ENCODE data around the gene BEND5. TPM values are rescaled to one million over a fixed set of nuclear protein-coding genes. Genes with fewer than 3 reads are reported as not detected.

The BEND5 gene
- total RNA-seq, 1 donor, result 0.72 TPM

GRCh38 chr1:48789903-48790302 lies 13.2 kb upstream of the BEND5 start:
- Histone ChIP-seq H3K4me1 (ENCODE audit: insufficient read depth, low read length) (no peaks in the 10 kb centered on the region), H3K36me3 (ENCODE audit: insufficient read depth, low read length) (no peaks in the 10 kb centered on the region), H3K79me2 (ENCODE audit: insufficient read depth, low read length) (no peaks in the 10 kb centered on the region), H3K4me3 (ENCODE audit: insufficient read depth, low read length) (no peak overlapping the region), H2AFZ (ENCODE audit: low read length) (no peak overlapping the region), H3K9me3 (ENCODE audit: low read depth, low read length) (no peaks in the 10 kb centered on the region), H3K27ac (ENCODE audit: low read depth, low read length) (no peak overlapping the region), H4K20me1 (ENCODE audit: insufficient read depth, low read length) (no peaks in the 10 kb centered on the region), H3K27me3 (ENCODE audit: insufficient read depth, low read length) (no peaks in the 10 kb centered on the region), H3K4me2 (ENCODE audit: insufficient read depth, low read length) (no peak overlapping the region)
- no peak for TF ChIP-seq CTCF (IDR thresholded peaks at IDR 0.05; ENCODE audit: extremely low read depth, low read depth, low read length)
- DNase-seq (ENCODE audit: insufficient read length, low spot score, missing footprints), result no peak

DNA sequence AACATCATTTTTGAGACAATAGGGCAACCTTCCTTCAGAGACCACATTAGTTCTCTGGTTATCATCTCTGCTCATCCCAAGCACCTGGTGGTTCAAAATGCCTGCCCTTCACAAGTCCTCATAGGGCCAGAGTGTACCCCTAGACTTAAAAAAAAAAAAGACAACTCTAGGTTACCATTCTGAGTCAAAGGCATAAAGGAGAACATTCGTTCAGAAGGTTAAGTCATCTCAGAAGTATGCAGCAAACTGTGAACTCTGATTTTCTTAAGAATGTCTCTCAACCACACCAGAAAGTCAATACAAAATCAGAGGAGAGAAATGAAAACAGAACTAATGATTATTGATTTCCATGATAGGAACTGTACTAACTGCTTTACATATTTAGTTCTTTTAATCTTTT lies 9.2 kb upstream of the BEND5 start:
- no peak for TF ChIP-seq CTCF (IDR thresholded peaks at IDR 0.05; ENCODE audit: extremely low read depth, low read depth, low read length)
- Histone ChIP-seq H3K27me3 (ENCODE audit: insufficient read depth, low read length) (no peaks in the 10 kb centered on the region), H2AFZ (ENCODE audit: low read length) (no peak overlapping the region)

GRCh38 chr1:48784301-48784700 lies 7.6 kb upstream of the BEND5 start:
- H3K9me3 ChIP-seq (ENCODE audit: low read depth, low read length), result no peaks in the 10 kb centered on the region
- H2AFZ ChIP-seq (ENCODE audit: low read length), result no peak overlapping the region
- H3K4me2 ChIP-seq (ENCODE audit: insufficient read depth, low read length), result no peak overlapping the region
- H3K36me3 ChIP-seq (ENCODE audit: insufficient read depth, low read length), result no peaks in the 10 kb centered on the region
- TF ChIP-seq CTCF (IDR thresholded peaks at IDR 0.05; ENCODE audit: extremely low read depth, low read depth, low read length), result no peak
- no peak overlapping the region for H3K4me3 ChIP-seq (ENCODE audit: insufficient read depth, low read length)
- no peaks in the 10 kb centered on the region for H3K27me3 ChIP-seq (ENCODE audit: insufficient read depth, low read length)
- H3K4me1 ChIP-seq (ENCODE audit: insufficient read depth, low read length), result no peaks in the 10 kb centered on the region
- no peak for DNase-seq (ENCODE audit: insufficient read length, low spot score, missing footprints)
- H4K20me1 ChIP-seq (ENCODE audit: insufficient read depth, low read length), result no peaks in the 10 kb centered on the region
- H3K27ac ChIP-seq (ENCODE audit: low read depth, low read length), result no peak overlapping the region
- H3K79me2 ChIP-seq (ENCODE audit: insufficient read depth, low read length), result no peaks in the 10 kb centered on the region

More for the DNA sequence above, 9.2 kb upstream of the BEND5 start:
- Histone ChIP-seq H3K27ac (ENCODE audit: low read depth, low read length) (no peak overlapping the region), H4K20me1 (ENCODE audit: insufficient read depth, low read length) (no peaks in the 10 kb centered on the region), H3K4me3 (ENCODE audit: insufficient read depth, low read length) (no peak overlapping the region), H3K9me3 (ENCODE audit: low read depth, low read length) (no peaks in the 10 kb centered on the region), H3K36me3 (ENCODE audit: insufficient read depth, low read length) (no peaks in the 10 kb centered on the region), H3K79me2 (ENCODE audit: insufficient read depth, low read length) (no peaks in the 10 kb centered on the region), H3K4me1 (ENCODE audit: insufficient read depth, low read length) (no peaks in the 10 kb centered on the region), H3K4me2 (ENCODE audit: insufficient read depth, low read length) (no peak overlapping the region)
- no peak for DNase-seq (ENCODE audit: insufficient read length, low spot score, missing footprints)

- peaks cover 25% of the 10 kb centered on the region for H3K27me3 ChIP-seq (ENCODE audit: insufficient read depth, low read length)
- H3K79me2 ChIP-seq (ENCODE audit: insufficient read depth, low read length), result no peaks in the 10 kb centered on the region
- no peak for TF ChIP-seq CTCF (IDR thresholded peaks at IDR 0.05; ENCODE audit: extremely low read depth, low read depth, low read length)
- no peaks in the 10 kb centered on the region for H3K9me3 ChIP-seq (ENCODE audit: low read depth, low read length)
- H3K36me3 ChIP-seq (ENCODE audit: insufficient read depth, low read length), result no peaks in the 10 kb centered on the region
- no peak overlapping the region for H3K27ac ChIP-seq (ENCODE audit: low read depth, low read length)
- H2AFZ ChIP-seq (ENCODE audit: low read length), result no peak overlapping the region
- H3K4me3 ChIP-seq (ENCODE audit: insufficient read depth, low read length), result no peak overlapping the region
- no peaks in the 10 kb centered on the region for H4K20me1 ChIP-seq (ENCODE audit: insufficient read depth, low read length)
- no peak overlapping the region for H3K4me2 ChIP-seq (ENCODE audit: insufficient read depth, low read length)
- no peak for DNase-seq (ENCODE audit: insufficient read length, low spot score, missing footprints)
- H3K4me1 ChIP-seq (ENCODE audit: insufficient read depth, low read length), result no peaks in the 10 kb centered on the region
These were observed 666 bp upstream of the BEND5 start for GRCh38 chr1:48777219-48777895.

Data from osteoblast (primary cell).